ENCODE measurements around the gene MEST. TPM values are rescaled to one million over a fixed set of nuclear protein-coding genes. Genes with fewer than 3 reads are reported as not detected.
"Not testable (repeated sequence)": the region's sequence is repeated elsewhere in the genome, so short reads cannot be mapped to it uniquely, and the experiment has no call there.

MEST gene
- total RNA-seq, 4 donors from 2014 or later: 12.2 to 311 (median 62.5) TPM

DNA sequence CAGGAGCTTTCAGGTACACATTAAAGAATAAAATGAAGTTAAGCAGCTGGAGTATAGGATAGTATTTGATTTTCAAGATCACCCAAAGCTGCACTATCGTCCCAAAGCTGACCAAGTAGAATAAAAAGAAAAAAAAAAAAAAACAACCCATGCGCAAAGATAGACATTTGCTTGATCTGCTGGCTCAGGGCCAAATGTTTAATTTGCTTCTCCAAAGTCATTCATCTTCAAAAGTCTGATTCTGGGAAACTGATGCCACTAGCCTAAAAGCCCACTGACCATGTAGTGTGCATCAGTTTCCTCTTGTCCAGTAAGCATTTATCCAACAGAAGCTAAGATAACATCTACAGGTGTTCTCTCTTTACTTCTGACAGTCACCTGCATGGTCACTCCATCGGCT, 14.5 kb downstream of the MEST start:
- Histone ChIP-seq H3K4me3 (no peak overlapping the region), H3K9me3 (no peaks in the 10 kb centered on the region), H3K27me3 (no peaks in the 10 kb centered on the region), H3K36me3 (peaks cover 0 to 84% (median 0%) of the 10 kb centered on the region in 3 donors), H3K4me1 (no peaks in the 10 kb centered on the region), H3K27ac (no peak overlapping the region)
- 93% methylated on average over 3 of the region's 3 CpGs for WGBS, 2 donors
- DNase-seq (ENCODE audit: low spot score in 2 of 2): no peak
- no peak for TF ChIP-seq EP300 (IDR thresholded peaks at IDR 0.05)
- TF ChIP-seq, protein P1, sequence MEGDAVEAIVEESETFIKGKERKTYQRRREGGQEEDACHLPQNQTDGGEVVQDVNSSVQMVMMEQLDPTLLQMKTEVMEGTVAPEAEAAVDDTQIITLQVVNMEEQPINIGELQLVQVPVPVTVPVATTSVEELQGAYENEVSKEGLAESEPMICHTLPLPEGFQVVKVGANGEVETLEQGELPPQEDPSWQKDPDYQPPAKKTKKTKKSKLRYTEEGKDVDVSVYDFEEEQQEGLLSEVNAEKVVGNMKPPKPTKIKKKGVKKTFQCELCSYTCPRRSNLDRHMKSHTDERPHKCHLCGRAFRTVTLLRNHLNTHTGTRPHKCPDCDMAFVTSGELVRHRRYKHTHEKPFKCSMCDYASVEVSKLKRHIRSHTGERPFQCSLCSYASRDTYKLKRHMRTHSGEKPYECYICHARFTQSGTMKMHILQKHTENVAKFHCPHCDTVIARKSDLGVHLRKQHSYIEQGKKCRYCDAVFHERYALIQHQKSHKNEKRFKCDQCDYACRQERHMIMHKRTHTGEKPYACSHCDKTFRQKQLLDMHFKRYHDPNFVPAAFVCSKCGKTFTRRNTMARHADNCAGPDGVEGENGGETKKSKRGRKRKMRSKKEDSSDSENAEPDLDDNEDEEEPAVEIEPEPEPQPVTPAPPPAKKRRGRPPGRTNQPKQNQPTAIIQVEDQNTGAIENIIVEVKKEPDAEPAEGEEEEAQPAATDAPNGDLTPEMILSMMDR (IDR thresholded peaks at IDR 0.05): no peak
- no peak for TF ChIP-seq POLR2A (IDR thresholded peaks at IDR 0.05)

DNA sequence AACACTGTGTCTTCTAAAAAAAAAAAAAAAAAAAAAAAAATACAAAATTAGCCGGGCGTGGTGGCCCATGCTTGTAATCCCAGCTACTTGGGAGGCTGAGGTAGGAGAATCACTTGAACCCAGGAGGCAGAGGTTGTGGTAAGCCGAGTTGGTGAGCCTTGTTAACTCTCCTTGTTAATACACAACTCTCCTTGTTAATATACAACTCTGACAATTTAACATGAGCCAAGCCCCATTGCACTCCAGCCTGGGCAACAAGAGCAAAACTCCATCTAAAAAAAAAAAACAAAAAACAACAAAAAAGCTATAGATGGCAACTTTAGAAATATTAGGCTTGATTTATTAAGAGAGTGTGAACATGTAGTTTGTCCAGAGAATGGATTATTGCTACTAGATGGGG, 20.2 kb downstream of the MEST start:
- peaks cover 0 to 73% (median 0%) of the 10 kb centered on the region in 3 donors for H3K36me3 ChIP-seq
- H3K4me1 ChIP-seq; DNase-seq (ENCODE audit: low spot score in 2 of 2); H3K9me3 ChIP-seq; H3K4me3 ChIP-seq; H3K27me3 ChIP-seq; H3K27ac ChIP-seq: not testable (repeated sequence)
- 92 to 93% methylated on average over 3 of the region's 3 CpGs for WGBS, 2 donors

DNA sequence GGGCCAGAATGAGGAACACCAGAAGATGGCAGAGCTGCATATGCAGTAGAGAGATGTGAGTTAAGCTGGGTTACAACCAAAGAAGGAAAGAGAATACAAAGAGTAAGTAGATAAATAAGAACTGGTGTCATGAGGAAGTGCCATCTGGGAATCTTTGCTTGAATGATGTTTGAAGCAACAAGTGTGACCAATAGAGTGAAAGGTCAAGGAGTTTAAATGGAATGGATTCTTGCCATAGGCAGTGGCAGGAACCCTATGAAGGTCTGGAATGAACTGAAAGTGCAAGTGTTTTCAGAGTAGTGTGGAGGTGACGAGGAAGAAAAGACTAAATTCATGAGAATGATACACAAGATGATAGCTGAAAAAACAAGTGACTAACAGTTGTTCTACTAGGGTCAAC, 21.6 kb downstream of the MEST start:
- Histone ChIP-seq H3K27ac (no peak overlapping the region), H3K4me3 (no peak overlapping the region), H3K9me3 (no peaks in the 10 kb centered on the region), H3K4me1 (no peaks in the 10 kb centered on the region), H3K27me3 (no peaks in the 10 kb centered on the region), H3K36me3 (peaks cover 0 to 63% (median 0%) of the 10 kb centered on the region in 3 donors)
- DNase-seq (ENCODE audit: low spot score in 2 of 2): no peak
- TF ChIP-seq, protein P1 (IDR thresholded peaks at IDR 0.05): no peak
- TF ChIP-seq POLR2A (IDR thresholded peaks at IDR 0.05): no peak
- no peak for TF ChIP-seq EP300 (IDR thresholded peaks at IDR 0.05)
- whole genome bisulfite sequencing, 2 donors: 97% methylated on average over 1 of the region's 1 CpG

DNA sequence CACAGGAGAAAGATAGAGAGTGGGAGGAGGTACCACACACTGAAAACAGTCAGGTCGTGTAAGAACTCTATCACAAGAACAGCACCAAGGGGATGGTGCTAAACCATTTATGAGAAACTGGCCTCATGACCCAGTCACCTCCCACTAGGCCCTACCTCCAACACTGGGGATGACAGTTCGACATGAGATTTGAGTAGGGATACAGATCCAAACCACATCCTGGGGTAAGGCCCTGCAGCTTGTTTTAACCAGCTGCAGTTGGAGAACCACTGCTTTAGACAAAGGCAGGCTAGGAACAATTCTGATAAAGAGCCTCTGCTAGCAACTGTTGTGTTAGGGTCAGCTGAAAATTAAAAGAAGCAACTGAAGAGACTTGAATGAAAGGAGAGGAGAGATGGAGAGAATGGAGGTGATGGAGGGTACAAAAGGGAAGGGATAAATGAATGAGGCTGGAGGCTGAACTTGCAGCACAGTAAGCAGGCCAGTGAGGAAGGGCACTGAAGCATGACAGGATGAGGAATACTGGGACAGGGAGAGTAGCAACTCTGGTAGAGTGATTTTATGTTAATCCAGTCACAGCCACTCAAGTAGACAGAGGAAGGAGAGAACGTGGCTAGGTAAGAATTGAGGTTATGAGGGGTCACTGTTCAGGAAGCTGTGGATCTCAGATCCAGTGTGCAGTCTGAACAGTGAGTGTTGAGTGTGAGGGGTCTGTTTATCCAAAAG, 23.6 kb downstream of the MEST start:
- TF ChIP-seq, protein P1 (IDR thresholded peaks at IDR 0.05): no peak
- TF ChIP-seq POLR2A (IDR thresholded peaks at IDR 0.05) (no peak), EP300 (IDR thresholded peaks at IDR 0.05) (no peak)
- 75 to 79% methylated on average over 3 of the region's 3 CpGs for WGBS, 2 donors
- no peak overlapping the region for H3K4me3 ChIP-seq
- H3K36me3 ChIP-seq: peaks cover 0 to 48% (median 0%) of the 10 kb centered on the region in 3 donors
- no peaks in the 10 kb centered on the region for H3K9me3 ChIP-seq
- DNase-seq (ENCODE audit: low spot score in 2 of 2): no peak
- no peak overlapping the region for H3K27ac ChIP-seq
- no peaks in the 10 kb centered on the region for H3K4me1 ChIP-seq
- H3K27me3 ChIP-seq: no peaks in the 10 kb centered on the region

DNA sequence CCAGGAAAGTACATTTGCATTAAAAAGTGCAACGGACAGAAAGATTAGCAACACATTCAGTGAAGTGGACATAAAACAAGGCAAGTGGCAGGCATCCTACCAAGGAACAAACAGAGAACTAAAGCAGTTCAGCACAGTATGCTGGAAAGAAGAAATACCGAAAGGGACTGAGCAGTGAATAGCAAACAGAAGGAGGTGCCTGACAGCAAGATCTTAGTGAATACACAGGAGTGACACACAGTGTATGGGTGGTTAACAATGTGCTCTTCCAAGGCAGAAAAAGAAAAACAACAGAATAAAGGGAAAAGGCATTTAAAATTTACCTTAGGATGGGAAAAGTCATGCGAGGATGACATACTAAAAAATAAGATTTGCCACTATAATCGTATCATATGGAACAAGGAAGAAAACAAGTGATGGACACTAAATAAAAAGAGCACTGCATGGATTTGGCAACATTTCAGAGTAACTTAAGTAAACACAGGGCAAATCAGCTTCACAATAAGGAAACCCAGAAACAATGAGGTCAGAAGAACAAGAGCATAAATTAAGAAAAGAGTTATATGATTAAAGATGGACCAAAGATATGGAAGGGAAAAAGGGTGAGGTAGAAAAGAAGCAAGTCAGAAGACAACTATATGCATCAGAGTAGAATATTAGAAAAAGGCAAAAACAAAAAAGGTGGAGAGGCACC, 29.5 kb downstream of the MEST start:
- WGBS, 2 donors: 80 to 82% methylated on average over 4 of the region's 4 CpGs
- no peaks in the 10 kb centered on the region for H3K4me1 ChIP-seq
- H3K4me3 ChIP-seq: no peak overlapping the region
- TF ChIP-seq, protein P1 (IDR thresholded peaks at IDR 0.05): no peak
- TF ChIP-seq POLR2A (IDR thresholded peaks at IDR 0.05): no peak
- TF ChIP-seq EP300 (IDR thresholded peaks at IDR 0.05): no peak
- no peaks in the 10 kb centered on the region for H3K27me3 ChIP-seq
- H3K36me3 ChIP-seq: peaks cover 0 to 40% (median 0%) of the 10 kb centered on the region in 3 donors
- H3K27ac ChIP-seq: no peak overlapping the region
- no peaks in the 10 kb centered on the region for H3K9me3 ChIP-seq
- DNase-seq (ENCODE audit: low spot score in 2 of 2): no peak

DNA sequence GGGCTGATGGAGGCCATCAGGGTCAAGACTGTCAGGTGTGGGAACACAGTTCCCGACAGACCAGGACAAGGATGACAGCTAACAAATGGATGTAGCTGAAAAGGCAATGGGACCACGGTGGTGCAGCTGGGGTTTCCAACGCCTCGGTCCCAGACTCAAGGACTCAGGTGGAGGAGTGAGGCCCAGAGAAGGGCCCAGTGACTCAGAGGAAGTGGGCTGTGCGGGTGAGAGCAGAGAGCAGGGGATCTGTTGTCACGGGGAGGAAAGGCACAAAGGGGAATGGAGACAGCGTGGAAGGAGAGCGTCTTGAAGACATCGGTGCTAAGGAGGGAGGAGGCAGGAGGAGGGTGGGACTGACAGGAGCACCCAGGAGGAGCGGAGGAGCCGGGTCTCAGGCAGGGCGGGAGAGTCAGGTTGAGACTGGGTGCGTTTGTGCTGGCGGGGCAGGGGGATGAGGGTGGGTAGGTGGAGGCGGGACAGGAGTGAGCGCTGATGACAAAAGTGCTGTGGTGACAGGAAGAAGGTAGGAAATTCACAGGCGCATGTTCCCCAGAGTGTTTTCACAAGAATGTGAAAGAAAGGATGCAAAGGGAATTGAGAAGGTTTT, 31.7 kb downstream of the MEST start:
- H3K4me3 ChIP-seq; H3K4me1 ChIP-seq; H3K27me3 ChIP-seq; H3K9me3 ChIP-seq; H3K27ac ChIP-seq; DNase-seq (ENCODE audit: low spot score in 2 of 2): not testable (repeated sequence)
- WGBS, 2 donors: 91 to 94% methylated on average over 17 of the region's 17 CpGs
- H3K36me3 ChIP-seq: peaks cover 0 to 36% (median 0%) of the 10 kb centered on the region in 3 donors
